HG03432 (cell line): ENCODE results near the gene MYPN.
"Not testable (repeated sequence)": the region's sequence is repeated elsewhere in the genome, so short reads cannot be mapped to it uniquely, and the experiment has no call there.

Source experiments
- ATAC-seq: cut with Tn5 transposase; IDR thresholded peaks from one replicate; pipeline ENCODE4 v1.9.1; 2021; ENCODE audit warnings: mild to moderate bottlenecking, moderate library complexity; ENCODE audit not compliant: unreplicated experiment

Gene MYPN

DNA sequence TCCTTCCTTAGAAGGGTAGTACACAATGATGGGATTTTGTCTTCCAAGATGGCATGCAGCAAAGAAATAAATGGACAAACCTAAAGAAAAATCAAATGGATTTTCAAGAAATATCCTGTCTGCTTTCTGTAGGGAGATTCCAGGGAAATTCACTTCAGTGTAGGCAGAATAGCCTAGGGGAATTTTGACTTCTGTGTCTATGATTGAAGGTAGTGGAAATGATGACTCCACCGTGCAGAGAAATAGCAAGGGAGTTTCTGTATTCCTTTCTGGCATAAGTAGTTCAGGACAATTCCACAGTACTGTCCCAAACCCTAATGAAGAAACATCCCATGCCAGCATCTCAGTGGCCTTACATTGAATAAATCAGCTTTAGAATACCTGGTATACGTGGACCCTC, 113.1 kb downstream of the MYPN start:
- no peak for ATAC-seq

DNA sequence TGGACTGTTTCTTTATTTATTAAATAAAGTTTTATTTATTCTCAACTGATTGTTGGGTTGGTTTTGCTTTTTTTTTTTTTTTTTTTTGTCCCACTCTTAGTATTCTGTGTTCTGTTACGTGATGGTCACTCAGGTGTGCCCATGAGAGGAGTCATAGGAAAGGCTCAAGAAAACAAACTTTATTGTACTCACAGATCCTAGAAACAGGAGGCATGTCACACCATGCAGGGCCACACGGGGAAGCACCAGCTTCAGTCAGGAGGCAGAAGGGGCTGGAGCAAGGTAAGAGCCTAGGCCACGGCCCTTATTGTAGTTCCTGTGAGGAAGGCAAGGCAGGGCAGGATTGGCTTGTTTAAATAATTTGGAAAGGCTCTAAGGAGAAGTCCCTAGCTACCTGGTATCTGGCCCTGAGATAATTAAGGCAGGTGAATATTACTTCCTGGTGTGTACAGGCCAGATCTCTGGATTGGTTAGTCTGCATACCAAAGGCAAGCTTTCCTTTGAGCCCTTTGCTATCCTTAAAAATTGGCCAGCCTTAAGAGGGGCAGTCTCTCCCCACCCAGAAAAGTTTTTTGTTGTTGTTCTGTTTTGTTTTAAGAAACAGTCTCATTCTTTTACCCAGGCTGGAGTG, 114.4 kb downstream of the MYPN start:
- ATAC-seq, result no peak

GRCh38 chr10:68224810-68225209, 115.5 kb downstream of the MYPN start:
- ATAC-seq, result no peak

DNA sequence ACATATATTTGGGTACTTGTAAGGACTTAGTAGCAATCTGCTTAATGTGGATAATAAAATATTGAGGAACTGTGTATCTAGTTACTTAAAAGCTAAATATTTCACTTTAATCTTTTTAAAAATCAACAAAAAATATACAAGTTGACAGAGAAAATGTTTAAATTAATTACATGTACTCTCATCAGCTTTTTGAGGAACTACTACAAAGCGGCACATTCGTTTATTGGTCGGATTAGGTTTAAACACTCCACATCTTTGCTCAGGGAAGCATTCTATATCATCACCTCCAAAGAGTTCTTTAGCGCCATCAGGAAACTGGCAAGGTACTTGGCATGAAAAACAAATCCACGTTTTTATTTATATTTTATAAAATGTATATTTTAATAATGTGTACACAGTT, 121.0 kb downstream of the MYPN start:
- no peak for ATAC-seq

GRCh38 chr10:68231106-68231816, 122.0 kb downstream of the MYPN start:
- ATAC-seq, result peak; percentile 98

GRCh38 chr10:68231817-68232251, 122.5 kb downstream of the MYPN start, which contains the start of gene ATOH7:
ATOH7 (minus strand) TSS chr10:68232113; CDS start chr10:68231677, 436 bp downstream.
- ATAC-seq, result no peak

DNA sequence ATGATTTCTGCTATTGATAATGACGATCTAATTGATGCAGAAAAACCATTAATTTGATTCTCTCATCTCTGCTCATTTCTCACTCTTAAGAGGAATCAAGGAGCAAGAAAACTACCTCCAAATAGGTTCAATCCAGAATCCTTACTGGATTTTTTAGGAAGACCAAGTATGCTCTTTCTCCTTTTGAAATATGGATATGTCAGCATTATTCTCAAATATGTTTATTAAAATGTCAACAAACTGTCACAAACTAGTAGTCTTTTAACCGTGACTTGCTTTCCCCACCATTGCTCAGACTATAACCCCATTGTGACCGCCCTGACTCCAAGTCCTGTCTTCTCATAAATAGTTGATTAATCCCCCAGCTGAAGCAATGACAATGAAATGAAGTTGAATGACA, 123.8 kb downstream of the MYPN start:
- no peak for ATAC-seq

DNA sequence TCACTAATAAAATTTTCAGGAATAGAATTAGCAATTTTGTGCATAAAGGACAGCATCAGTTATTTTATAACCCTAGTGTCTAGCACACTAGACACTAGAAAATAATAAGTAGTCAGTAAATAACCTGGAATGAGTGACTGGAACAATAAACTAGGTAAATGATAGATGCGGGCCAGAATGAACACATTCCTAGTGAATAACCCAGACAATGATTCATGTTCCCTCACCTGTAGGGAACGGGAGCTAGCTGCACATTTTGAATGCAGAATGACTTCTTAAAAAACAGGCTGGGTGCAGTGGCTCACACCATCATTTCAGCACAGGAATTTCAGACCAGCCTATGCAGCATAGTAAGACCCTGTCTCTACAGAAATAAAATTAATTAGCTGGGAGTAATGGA, 125.8 kb downstream of the MYPN start:
- no peak for ATAC-seq

- no peak for ATAC-seq
Measured at GRCh38 chr10:68235581-68235980, 126.3 kb downstream of the MYPN start.

- no peak for ATAC-seq
Measured at GRCh38 chr10:68237173-68237572, 127.9 kb downstream of the MYPN start.

DNA sequence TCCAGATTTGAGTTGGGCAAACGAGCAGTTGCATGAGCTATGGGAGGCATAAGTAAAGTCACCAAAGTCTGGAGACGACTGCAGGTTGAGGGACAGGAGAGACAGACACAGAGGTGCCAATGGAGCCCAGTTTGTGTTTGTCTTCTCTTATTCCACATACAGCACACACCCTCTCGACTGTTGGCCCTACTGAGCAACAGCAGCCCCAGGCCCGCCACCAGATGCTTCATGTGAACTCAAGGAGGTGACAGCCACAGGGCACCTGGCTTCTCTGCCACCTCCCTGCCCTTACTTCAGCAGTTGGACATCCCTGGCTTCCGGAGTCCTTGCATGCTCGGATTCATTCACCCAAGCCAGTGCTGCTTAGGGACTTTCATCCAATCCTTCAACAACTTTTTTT, 129.1 kb downstream of the MYPN start:
- ATAC-seq, result no peak

GRCh38 chr10:68239069-68239468, 129.8 kb downstream of the MYPN start:
- ATAC-seq, result no peak

DNA sequence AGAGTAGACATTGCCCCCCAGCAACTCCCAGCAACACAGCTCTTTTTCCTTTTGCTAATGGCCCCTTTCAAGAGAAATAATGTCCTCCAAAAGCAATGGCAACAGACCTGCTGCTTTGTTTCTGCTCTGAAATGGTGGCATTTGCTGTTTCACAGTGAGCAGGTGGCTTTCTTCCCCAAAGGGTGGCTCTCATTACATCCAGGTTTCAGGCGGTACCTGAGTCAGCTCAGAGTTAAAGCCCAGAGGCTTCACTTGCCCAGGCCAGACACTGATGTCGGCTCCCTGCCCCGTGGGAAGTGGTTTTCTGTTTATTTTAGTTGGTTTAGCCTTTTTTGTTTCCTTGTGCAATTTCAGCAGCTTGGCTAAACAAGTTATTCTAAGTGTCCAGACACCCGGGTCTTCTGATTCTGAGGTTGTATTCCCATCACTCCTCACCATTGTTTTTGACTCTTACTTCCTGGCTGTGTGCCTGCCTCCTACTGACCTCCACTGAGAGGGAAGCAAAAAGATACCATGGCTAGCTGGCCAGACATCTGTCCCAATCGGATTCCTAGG, 130.4 kb downstream of the MYPN start:
- no peak for ATAC-seq

DNA sequence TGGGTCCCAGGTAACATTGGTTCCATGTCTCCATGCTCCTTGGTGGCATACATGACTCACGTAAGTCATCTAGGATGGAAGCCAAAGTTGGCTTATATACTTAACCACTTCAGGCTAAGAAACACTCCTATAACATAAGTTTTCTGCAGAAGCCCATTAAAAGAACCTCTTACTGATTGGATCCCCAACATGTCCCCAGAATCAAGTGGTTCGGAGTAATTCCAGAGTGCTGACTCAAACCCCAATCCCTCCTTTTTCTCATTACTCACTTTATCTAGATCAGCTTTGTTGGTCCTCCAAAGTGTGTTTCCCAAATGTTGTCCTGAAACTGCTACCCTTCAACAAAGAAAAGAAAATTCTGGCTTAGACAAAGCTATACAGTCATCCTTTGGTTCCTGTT, 132.8 kb downstream of the MYPN start:
- no peak for ATAC-seq

- not testable (repeated sequence) for ATAC-seq
Measured at GRCh38 chr10:68246397-68246796, 137.1 kb downstream of the MYPN start.

GRCh38 chr10:68247931-68248330, 138.6 kb downstream of the MYPN start:
- ATAC-seq, result no peak

GRCh38 chr10:68249297-68249696, 140.0 kb downstream of the MYPN start:
- no peak for ATAC-seq

- no peak for ATAC-seq
Measured at GRCh38 chr10:68251151-68251550, 141.9 kb downstream of the MYPN start.

DNA sequence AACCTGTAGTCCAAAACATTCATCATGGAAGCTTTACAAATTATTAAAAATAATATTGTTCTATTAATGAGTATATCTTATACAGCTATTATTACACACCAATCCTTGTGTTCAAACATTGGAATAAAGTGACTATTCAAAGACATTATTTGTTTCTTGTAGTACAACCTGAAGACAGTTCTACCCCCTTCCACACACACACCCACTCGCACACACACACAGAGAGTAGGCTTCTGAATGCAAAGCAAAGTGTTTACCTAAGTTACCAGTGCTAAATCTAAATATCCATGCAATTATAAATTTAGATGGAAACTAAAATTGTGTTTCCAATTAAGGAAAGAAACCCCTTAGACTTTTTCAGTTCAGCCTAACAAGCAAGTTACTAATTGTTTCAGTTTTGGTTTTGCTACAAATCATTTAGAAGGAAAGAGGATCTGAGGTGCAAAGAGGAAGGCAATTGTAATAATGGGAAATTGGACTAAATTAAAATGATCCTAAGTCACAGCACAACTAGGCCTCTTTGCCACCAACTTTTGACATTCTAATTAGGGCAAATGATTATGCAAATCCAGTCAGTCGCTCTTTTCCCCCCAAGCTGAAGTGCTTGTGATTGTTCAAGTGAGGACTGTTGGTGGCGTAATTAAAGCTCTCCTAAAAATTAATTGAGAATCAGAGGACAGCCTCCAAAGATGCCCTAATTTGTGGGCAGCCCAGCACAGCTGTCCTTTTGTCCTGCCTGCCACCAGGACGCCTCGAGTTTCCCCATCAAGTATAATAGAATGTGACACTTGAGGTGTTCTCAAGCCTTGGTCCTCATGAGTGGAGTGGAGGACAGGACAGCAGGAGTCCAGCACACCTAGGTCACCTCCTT, 142.6 kb downstream of the MYPN start:
- peak; percentile 47 for ATAC-seq

DNA sequence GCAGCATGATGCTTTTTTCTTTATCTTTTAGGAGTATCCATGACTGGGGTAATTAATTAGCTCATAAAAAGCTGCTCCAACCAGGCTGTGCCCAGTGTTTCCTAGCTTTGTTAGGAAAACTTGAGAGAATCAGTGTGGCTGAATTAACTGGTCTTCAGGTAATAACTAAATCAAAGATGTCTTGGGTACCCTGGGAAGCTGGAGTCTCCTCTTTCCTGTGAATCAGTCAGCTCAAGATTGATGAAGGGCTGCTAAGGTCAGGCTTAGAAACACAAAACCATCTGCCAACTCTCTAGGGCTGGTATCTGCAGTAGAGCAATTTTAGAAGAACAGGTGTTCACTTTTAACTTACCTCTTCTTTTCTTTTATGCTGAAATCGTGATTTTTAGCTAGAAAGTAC, 144.1 kb downstream of the MYPN start:
- ATAC-seq, result no peak

DNA sequence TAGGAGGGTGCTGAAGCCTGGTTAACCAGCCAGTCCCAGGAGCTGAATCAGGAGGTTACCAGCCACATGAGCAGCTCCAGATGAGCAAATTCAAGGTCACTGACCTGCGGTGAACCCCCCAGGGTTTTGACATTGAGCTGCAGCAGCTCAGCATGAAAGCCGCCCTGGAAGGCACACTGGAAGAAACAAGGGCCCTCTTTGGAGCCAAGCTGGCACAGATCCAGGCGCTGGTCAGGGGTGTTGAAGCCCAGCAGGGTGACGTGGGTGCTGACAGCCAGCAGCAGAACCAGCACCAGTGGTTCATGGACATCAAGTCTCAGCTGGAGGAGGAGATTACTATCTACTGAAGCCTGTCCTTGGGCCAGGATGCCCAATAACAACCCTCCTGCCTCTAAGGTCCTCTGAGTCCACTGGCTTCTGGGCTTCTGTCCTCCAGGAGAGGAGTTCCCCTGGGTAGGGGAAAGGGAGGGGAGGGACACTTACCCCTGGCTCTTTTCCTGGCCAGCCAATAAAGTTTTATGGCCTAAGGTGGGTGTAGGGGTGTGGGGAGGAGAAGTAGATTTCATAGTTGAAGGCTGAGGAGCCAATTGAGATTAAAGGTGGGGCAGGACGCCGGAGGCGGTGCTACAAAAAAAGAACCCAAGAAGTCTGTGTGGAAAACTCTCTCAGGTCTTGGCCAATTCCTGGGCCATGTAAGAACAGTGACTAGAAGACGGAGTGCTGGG, 152.0 kb downstream of the MYPN start:
- no peak for ATAC-seq
